Tibial artery (tissue), 4 donors: ENCODE results near the gene TMEM63B.

ENCODE experiments used
- DNase-seq, 2 donors: peaks; one replicate each; pipeline ENCODE4 v3.0.0-alpha.2; 2019
- H3K27ac ChIP-seq, 2 donors: fragments of 200-600 bp; sonication (generic) in 1 of 2; 1 replicate in 1 of 2; 2 replicates in 1 of 2; pipeline ENCODE4 v1.5.1; 2018 to 2019; ENCODE audit warnings: mild to moderate bottlenecking in 1 of 2
- H3K27me3 ChIP-seq, 2 donors: fragments of 200-600 bp; sonication (generic) in 1 of 2; one replicate each; pipeline versions ENCODE4 v1.5.1 to v1.6.0; 2016 to 2019
- H3K36me3 ChIP-seq, 3 donors: fragments of 200-600 bp; sonication (generic) in 2 of 3; one replicate each; pipeline ENCODE4 v1.5.1; 2016 to 2019; ENCODE audit warnings: mild to moderate bottlenecking in 2 of 3
- H3K4me1 ChIP-seq, 4 donors: fragments of 200-600 bp; sonication (generic) in 2 of 4; 1 replicate in 3 of 4; 2 replicates in 1 of 4; pipeline ENCODE4 v1.5.1; 2016 to 2019
- H3K4me3 ChIP-seq, 2 donors: fragments of 200-600 bp; sonication (generic) in 1 of 2; 1 replicate in 1 of 2; 2 replicates in 1 of 2; pipeline ENCODE4 v1.5.1; 2018 to 2019; ENCODE audit warnings: mild to moderate bottlenecking in 2 of 2
- H3K9me3 ChIP-seq, 3 donors: fragments of 200-600 bp; sonication (generic) in 1 of 3; one replicate each; pipeline ENCODE4 v1.5.1; 2016 to 2019
- CTCF ChIP-seq, 2 experiments: fragments of 200-600 bp in 1 of 2; fragments of 450-650 bp in 1 of 2; IDR thresholded peaks; one replicate each; pipeline ENCODE4 v1.5.1; 2017 to 2019; ENCODE audit warnings: antibody characterized with exemption in 2 of 2, mild to moderate bottlenecking in 1 of 2, moderate library complexity in 1 of 2
- intact Hi-C: fragments of 100-400 bp; cut with DNase I; formaldehyde crosslinking; loops from one replicate; pipeline ENCODE4 v1.15.0; 2023; ENCODE audit warnings: low total_unique reads

TMEM63B gene

GRCh38 chr6:44120692-44121443 is 6.5 kb upstream of the TMEM63B start:
- no peaks in the 10 kb centered on the region for H3K27me3 ChIP-seq
- TF ChIP-seq CTCF (IDR thresholded peaks at IDR 0.05) = no peak
- no peak overlapping the region for H3K4me3 ChIP-seq
- no peak for DNase-seq
- peaks cover 5 to 59% (median 36%) of the 10 kb centered on the region in 4 donors for H3K4me1 ChIP-seq
- H3K9me3 ChIP-seq = no peaks in the 10 kb centered on the region
- intact Hi-C loops = no loop called here
- no peak overlapping the region for H3K27ac ChIP-seq
- no peaks in the 10 kb centered on the region for H3K36me3 ChIP-seq

- Histone ChIP-seq H3K9me3 (no peaks in the 10 kb centered on the region), H3K4me1 (peaks cover 0 to 49% (median 31%) of the 10 kb centered on the region in 4 donors), H3K27me3 (no peaks in the 10 kb centered on the region), H3K36me3 (no peaks in the 10 kb centered on the region), H3K27ac (peak overlapping the region in 1 of 2 donors; percentile 47), H3K4me3 (no peak overlapping the region)
- no peak for TF ChIP-seq CTCF (IDR thresholded peaks at IDR 0.05)
- DNase-seq = no peak
- intact Hi-C loops = no loop called here
Measured at GRCh38 chr6:44122801-44123200, 4.6 kb upstream of the TMEM63B start.

GRCh38 chr6:44123544-44123943 is 3.8 kb upstream of the TMEM63B start:
- H3K9me3 ChIP-seq = no peaks in the 10 kb centered on the region
- intact Hi-C loops = no loop called here
- no peaks in the 10 kb centered on the region for H3K27me3 ChIP-seq
- no peak overlapping the region for H3K4me3 ChIP-seq
- no peak for TF ChIP-seq CTCF (IDR thresholded peaks at IDR 0.05)
- peaks cover 0 to 54% (median 34%) of the 10 kb centered on the region in 4 donors for H3K4me1 ChIP-seq
- no peaks in the 10 kb centered on the region for H3K36me3 ChIP-seq
- DNase-seq = no peak
- peak overlapping the region in 1 of 2 donors; percentile 47 for H3K27ac ChIP-seq

- DNase-seq = peak; percentile 30 to 74
- H3K4me1 ChIP-seq = peaks cover 0 to 47% (median 28%) of the 10 kb centered on the region in 4 donors
- no peaks in the 10 kb centered on the region for H3K27me3 ChIP-seq
- no peaks in the 10 kb centered on the region for H3K9me3 ChIP-seq
- no peak for TF ChIP-seq CTCF (IDR thresholded peaks at IDR 0.05)
- no peaks in the 10 kb centered on the region for H3K36me3 ChIP-seq
- H3K4me3 ChIP-seq = peak overlapping the region; percentile 97 to 99
- peak overlapping the region; percentile 83 to 92 for H3K27ac ChIP-seq
- intact Hi-C loops = no loop called here
Measured at GRCh38 chr6:44126320-44127149, 819 bp upstream of the TMEM63B start.

- Histone ChIP-seq H3K4me3 (peak overlapping the region; percentile 97 to 99), H3K36me3 (no peaks in the 10 kb centered on the region), H3K27ac (peak overlapping the region; percentile 83 to 92), H3K9me3 (no peaks in the 10 kb centered on the region), H3K4me1 (peaks cover 0 to 45% (median 25%) of the 10 kb centered on the region in 4 donors), H3K27me3 (no peaks in the 10 kb centered on the region)
- peak; percentile 28 to 79 for DNase-seq
- TF ChIP-seq CTCF (IDR thresholded peaks at IDR 0.05) = peak in 1 of 2 experiments; percentile 43
- intact Hi-C loops = no loop called here
Measured at GRCh38 chr6:44128020-44128917, 915 bp downstream of the TMEM63B start.
